Progenitor cell of endocrine pancreas (in vitro differentiated cells): ENCODE data around the gene CFAP73. TPM values are rescaled to one million over a fixed set of nuclear protein-coding genes. Genes with fewer than 3 reads are reported as not detected.

Source experiments
- DNase-seq: peaks from one replicate; pipeline ENCODE4 v3.0.0; 2021; ENCODE audit warnings: low spot score; ENCODE audit not compliant: unreplicated experiment
- H3K27ac Mint-ChIP-seq: 2 replicates; pipeline ENCODE4 v1.8.0; 2021; ENCODE audit warnings: mild to moderate bottlenecking, moderate library complexity, mixed read lengths
- H3K27me3 Mint-ChIP-seq: 2 replicates; pipeline ENCODE4 v1.8.0; 2021; ENCODE audit warnings: mixed read lengths
- H3K36me3 Mint-ChIP-seq: 2 replicates; pipeline ENCODE4 v1.8.0; 2022; ENCODE audit warnings: mixed read lengths; ENCODE audit not compliant: insufficient read depth
- H3K4me1 Mint-ChIP-seq: 2 replicates; pipeline ENCODE4 v1.8.0; 2021; ENCODE audit warnings: low read depth, mixed read lengths
- H3K4me3 Mint-ChIP-seq: 2 replicates; pipeline ENCODE4 v1.8.0; 2021; ENCODE audit warnings: low read depth, mild to moderate bottlenecking, moderate library complexity, mixed read lengths
- H3K9me3 Mint-ChIP-seq: 2 replicates; pipeline ENCODE4 v1.8.0; 2021; ENCODE audit warnings: low read depth, mixed read lengths
- total RNA-seq: library from RNA; stranded (reverse); gene quantifications from 2 replicates; pipeline ENCODE4 v1.2.1, GENCODE V29; 2021
- TF ChIP-seq, protein P1 (sequence below): fragments of 200-600 bp; sonication (generic); IDR thresholded peaks from one replicate; pipeline ENCODE4 v1.5.0; 2021; ENCODE audit warnings: antibody characterized with exemption, mild to moderate bottlenecking; ENCODE audit not compliant: unreplicated experiment

Gene CFAP73
- total RNA-seq, 1 donor from 2014 or later: not detected

DNA sequence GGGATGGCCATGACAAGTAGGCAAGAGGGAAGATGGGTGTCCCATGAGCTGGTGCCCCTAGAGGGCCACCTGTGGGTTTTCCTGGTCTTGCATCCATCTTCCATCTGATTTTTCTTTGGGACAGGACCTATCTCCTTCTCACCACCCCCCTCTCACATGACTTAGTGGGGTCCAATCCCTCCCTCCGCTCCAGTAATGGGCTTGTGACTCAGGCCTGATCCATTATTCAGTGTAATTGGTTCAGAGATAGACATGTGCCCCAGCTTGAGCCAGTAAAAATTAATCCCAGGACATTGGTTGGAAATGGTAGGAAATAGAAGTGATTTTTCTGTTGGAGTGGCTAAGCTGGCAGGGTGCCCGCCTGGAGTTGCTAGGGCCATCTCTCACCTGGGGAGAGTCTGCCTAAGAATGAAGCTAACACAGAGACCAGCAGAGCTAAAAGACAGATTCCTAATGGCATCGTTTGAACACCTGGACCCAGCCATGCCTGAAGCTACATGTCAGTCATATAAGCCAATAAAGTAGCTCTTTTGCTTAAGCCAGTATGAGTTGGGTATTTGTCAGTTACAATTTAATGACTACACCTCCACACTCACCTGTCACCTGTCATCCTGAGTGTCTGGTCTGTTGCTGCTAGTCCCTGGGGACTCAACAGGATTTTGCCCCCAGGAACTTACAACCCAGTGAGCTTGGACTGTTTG, 28.7 kb upstream of the CFAP73 start:
- Mint-ChIP-seq H3K27ac (no peak overlapping the region), H3K9me3 (peaks cover 12% of the 10 kb centered on the region), H3K4me3 (no peak overlapping the region), H3K27me3 (peaks cover 3% of the 10 kb centered on the region), H3K36me3 (no peaks in the 10 kb centered on the region), H3K4me1 (no peaks in the 10 kb centered on the region)
- no peak for DNase-seq
- TF ChIP-seq, protein P1, sequence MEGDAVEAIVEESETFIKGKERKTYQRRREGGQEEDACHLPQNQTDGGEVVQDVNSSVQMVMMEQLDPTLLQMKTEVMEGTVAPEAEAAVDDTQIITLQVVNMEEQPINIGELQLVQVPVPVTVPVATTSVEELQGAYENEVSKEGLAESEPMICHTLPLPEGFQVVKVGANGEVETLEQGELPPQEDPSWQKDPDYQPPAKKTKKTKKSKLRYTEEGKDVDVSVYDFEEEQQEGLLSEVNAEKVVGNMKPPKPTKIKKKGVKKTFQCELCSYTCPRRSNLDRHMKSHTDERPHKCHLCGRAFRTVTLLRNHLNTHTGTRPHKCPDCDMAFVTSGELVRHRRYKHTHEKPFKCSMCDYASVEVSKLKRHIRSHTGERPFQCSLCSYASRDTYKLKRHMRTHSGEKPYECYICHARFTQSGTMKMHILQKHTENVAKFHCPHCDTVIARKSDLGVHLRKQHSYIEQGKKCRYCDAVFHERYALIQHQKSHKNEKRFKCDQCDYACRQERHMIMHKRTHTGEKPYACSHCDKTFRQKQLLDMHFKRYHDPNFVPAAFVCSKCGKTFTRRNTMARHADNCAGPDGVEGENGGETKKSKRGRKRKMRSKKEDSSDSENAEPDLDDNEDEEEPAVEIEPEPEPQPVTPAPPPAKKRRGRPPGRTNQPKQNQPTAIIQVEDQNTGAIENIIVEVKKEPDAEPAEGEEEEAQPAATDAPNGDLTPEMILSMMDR: no peak

DNA sequence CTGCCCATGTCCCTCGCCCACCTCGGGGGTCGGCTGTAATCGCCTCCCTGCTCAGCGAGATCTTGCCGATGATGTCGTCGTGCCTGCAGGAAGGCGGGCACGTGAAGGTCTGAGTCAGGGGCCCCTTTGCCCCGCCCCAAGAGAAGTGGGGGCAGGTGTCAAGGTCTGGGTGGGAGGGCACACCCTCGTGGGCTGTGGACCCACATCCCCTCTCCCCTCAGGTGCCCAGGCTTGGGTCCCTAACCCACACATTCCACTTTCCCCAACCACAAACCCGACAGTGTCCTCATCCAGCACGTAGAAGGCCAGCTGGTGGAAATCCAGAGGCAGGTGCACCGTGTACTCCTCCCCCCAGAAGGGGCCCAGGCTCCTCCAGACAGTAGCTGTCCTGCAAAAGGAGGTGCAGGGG, 21.7 kb upstream of the CFAP73 start:
- H3K9me3 Mint-ChIP-seq: peaks cover 10% of the 10 kb centered on the region
- TF ChIP-seq, protein P1: no peak
- no peak overlapping the region for H3K4me3 Mint-ChIP-seq
- H3K27ac Mint-ChIP-seq: no peak overlapping the region
- no peak for DNase-seq
- H3K4me1 Mint-ChIP-seq: no peaks in the 10 kb centered on the region
- H3K27me3 Mint-ChIP-seq: peaks cover 36% of the 10 kb centered on the region
- no peaks in the 10 kb centered on the region for H3K36me3 Mint-ChIP-seq

DNA sequence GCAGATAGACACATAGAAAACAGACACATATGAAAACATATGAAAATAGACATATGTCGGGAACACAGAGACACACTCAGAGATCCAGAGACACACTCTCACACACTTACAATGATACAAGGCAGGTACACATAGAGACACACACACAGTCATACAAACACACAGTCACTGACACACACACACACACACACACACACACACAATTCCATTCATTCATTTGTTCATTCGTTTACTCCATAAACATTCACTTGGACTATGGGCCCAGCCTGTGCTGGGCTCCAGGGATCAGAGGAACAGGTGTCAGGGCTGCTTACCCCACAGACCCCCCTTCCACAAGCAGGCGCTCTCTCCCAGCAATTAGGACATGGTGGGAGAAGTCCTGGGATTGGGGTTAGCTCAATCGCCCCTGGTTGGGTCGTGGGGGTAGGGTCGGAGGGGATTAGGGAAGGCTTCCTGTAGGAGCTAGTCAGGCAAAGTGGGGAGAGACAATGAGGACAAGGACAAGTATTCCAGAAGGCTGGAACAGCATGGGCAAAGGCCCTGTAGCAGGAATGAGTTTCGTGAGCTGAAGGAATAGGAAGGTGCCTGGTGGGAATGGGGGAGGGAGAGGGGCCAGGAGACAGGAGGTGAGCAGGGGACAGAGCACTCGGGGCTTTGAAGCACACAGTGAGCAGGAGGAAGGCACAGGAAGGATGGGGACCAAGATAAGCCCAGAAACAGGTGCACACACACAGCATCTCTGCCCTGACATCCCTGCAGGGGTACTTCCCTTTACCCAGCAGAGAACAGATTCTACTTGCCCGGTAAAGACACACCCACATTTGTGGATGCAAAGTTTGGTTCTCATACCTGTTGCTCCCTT, 20.5 kb upstream of the CFAP73 start:
- Mint-ChIP-seq H3K4me3 (no peak overlapping the region), H3K27me3 (peaks cover 41% of the 10 kb centered on the region), H3K36me3 (no peaks in the 10 kb centered on the region), H3K9me3 (peaks cover 4% of the 10 kb centered on the region), H3K4me1 (no peaks in the 10 kb centered on the region), H3K27ac (no peak overlapping the region)
- TF ChIP-seq, protein P1: no peak
- DNase-seq: no peak

DNA sequence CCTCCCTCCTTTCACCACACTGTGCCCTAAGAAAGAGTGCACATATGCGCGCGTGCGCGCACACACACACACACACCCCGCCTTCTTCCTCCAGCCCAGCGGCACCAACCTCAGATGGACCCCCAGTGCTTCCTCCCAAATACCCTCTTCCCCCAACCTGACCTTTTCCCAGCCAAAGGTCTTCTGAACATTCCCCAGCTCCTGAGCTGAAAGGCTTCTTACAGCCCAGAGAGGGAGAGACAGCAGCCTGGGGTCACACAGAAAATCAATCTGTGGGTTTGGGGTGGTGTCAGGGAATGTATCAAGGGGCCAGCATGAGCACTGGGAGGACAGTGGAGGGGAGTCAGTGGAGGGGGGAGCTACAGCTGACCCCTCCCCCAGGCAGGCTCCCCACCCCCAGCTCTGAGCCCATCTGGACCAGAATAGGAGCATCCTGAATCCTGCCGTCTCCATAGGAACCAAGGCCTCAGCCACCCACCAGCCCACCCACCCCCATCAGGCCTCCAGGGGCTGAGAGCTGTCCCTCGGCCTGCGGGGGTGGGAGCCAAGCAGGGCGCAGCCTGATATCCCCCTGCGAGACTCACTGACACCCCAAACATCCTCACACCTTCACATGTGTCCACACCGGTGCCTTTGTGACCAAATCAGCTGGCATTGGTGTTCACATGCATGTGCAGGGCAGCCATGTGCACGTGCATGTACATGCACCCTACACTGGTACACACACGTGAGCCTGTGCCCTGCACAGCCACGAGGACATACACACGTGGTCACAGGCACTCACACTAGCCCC, 19.7 kb upstream of the CFAP73 start:
- Mint-ChIP-seq H3K27me3 (peaks cover 45% of the 10 kb centered on the region), H3K9me3 (peaks cover 4% of the 10 kb centered on the region), H3K4me1 (no peaks in the 10 kb centered on the region), H3K27ac (no peak overlapping the region), H3K36me3 (no peaks in the 10 kb centered on the region), H3K4me3 (no peak overlapping the region)
- DNase-seq: no peak
- TF ChIP-seq, protein P1: no peak
